ENCODE data around the gene EDAR. TPM values are rescaled to one million over a fixed set of nuclear protein-coding genes. Genes with fewer than 3 reads are reported as not detected.

The EDAR gene
- total and polyA plus RNA-seq, 7 donors, result under 0.01 to 0.87 TPM; not detected in 5

GRCh38 chr2:108934151-108934550, 54.9 kb downstream of the EDAR start:
- no peak for TF ChIP-seq POLR2A (IDR thresholded peaks at IDR 0.05)
- TF ChIP-seq CTCF (IDR thresholded peaks at IDR 0.05), result no peak
- TF ChIP-seq EP300 (IDR thresholded peaks at IDR 0.05), result no peak
- TF ChIP-seq POLR2AphosphoS5 (IDR thresholded peaks at IDR 0.05), result no peak
- Histone ChIP-seq H3K4me1 (no peaks in the 10 kb centered on the region), H3K27me3 (no peaks in the 10 kb centered on the region), H3K27ac (no peak overlapping the region), H3K9me3 (no peaks in the 10 kb centered on the region), H3K4me3 (no peak overlapping the region), H3K36me3 (no peaks in the 10 kb centered on the region)
- intact Hi-C loops (cut with DNase I), result no loop called here
- DNase-seq, result no peak
- WGBS, 2 donors, result 67 to 83% methylated on average over 7 of the region's 7 CpGs

DNA sequence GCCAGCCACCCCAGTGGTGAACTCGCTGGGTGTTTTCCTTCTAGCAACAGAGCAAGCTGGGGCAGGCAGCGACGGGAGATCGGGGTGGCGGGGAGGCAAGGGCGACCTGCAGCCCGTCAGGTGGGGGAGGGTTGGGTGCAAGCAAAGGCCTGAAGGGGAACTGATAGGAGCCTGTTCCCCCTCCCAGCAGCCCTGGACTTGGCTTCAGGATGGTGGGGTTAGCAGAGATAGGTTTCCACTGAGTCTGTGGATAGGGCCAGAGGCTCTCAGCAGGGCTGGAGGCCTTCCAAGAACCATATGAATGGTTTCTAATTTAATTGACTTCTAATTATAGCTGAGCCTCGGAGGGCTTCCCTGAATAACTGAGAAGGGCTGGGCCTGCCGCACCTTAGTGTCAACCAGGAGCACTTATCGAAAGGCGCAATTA, 55.3 kb downstream of the EDAR start:
- H3K27ac ChIP-seq, result no peak overlapping the region
- H3K4me3 ChIP-seq, result no peak overlapping the region
- H3K27me3 ChIP-seq, result no peaks in the 10 kb centered on the region
- H3K36me3 ChIP-seq, result no peaks in the 10 kb centered on the region
- H3K9me3 ChIP-seq, result no peaks in the 10 kb centered on the region
- WGBS, 2 donors, result 21 to 70% methylated on average over 11 of the region's 11 CpGs
- H3K4me1 ChIP-seq, result no peaks in the 10 kb centered on the region
- intact Hi-C loops (cut with DNase I), result no loop called here
- TF ChIP-seq CTCF (IDR thresholded peaks at IDR 0.05) (no peak), POLR2A (IDR thresholded peaks at IDR 0.05) (no peak), EP300 (IDR thresholded peaks at IDR 0.05) (no peak), POLR2AphosphoS5 (IDR thresholded peaks at IDR 0.05) (no peak)
- DNase-seq, result no peak

- Histone ChIP-seq H3K9me3 (no peaks in the 10 kb centered on the region), H3K4me1 (no peaks in the 10 kb centered on the region), H3K36me3 (no peaks in the 10 kb centered on the region), H3K27me3 (no peaks in the 10 kb centered on the region), H3K4me3 (no peak overlapping the region), H3K27ac (no peak overlapping the region)
- intact Hi-C loops (cut with DNase I), result no loop called here
- 45 to 72% methylated on average over 10 of the region's 10 CpGs for WGBS, 2 donors
- TF ChIP-seq POLR2AphosphoS5 (IDR thresholded peaks at IDR 0.05) (no peak), EP300 (IDR thresholded peaks at IDR 0.05) (no peak), POLR2A (IDR thresholded peaks at IDR 0.05) (no peak), CTCF (IDR thresholded peaks at IDR 0.05) (no peak)
- no peak for DNase-seq
Measured at GRCh38 chr2:108932736-108933332, 56.2 kb downstream of the EDAR start.

DNA sequence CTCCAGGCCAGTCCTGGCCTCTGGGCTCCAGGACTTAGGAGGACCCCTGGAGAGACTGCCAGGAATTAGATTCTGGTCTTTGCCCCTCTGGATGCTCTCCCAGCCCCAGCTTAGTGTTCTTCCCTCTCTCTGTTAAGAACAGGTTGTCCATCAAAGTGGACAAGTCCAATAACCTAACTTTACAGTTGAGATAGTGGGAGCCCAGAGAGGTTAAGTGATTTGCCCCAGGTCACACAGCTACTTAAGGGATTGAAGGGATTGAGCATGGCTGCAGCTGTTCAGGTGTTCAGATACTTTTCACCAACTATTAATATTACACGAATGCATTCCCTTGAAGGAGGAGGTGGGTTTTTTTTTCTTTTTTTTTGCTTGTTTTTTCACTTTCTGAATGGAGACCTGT, 57.6 kb downstream of the EDAR start:
- Histone ChIP-seq H3K36me3 (no peaks in the 10 kb centered on the region), H3K4me3 (no peak overlapping the region), H3K4me1 (no peaks in the 10 kb centered on the region), H3K27ac (no peak overlapping the region), H3K9me3 (no peaks in the 10 kb centered on the region), H3K27me3 (no peaks in the 10 kb centered on the region)
- DNase-seq, result no peak
- 87 to 91% methylated on average over 1 of the region's 1 CpG for WGBS, 2 donors
- intact Hi-C loops (cut with DNase I), result no loop called here
- TF ChIP-seq POLR2AphosphoS5 (IDR thresholded peaks at IDR 0.05), result no peak
- TF ChIP-seq POLR2A (IDR thresholded peaks at IDR 0.05), result no peak
- TF ChIP-seq CTCF (IDR thresholded peaks at IDR 0.05), result no peak
- TF ChIP-seq EP300 (IDR thresholded peaks at IDR 0.05), result no peak

All from sigmoid colon (tissue), 7 donors.